ENCODE measurements around the gene PTPRU.

The PTPRU gene

GRCh38 chr1:29325675-29326074 lies 89.4 kb downstream of the PTPRU start:
- TF ChIP-seq GATA3 (IDR thresholded peaks at IDR 0.05; ENCODE audit: low read depth, low read length) (no peak), GATA2 (IDR thresholded peaks at IDR 0.05; ENCODE audit: low read depth, low read length) (no peak)

- TF ChIP-seq GATA2 (IDR thresholded peaks at IDR 0.05; ENCODE audit: low read depth, low read length) (no peak), GATA3 (IDR thresholded peaks at IDR 0.05; ENCODE audit: low read depth, low read length) (no peak)
Measured at GRCh38 chr1:29326123-29326522, 89.8 kb downstream of the PTPRU start.

DNA sequence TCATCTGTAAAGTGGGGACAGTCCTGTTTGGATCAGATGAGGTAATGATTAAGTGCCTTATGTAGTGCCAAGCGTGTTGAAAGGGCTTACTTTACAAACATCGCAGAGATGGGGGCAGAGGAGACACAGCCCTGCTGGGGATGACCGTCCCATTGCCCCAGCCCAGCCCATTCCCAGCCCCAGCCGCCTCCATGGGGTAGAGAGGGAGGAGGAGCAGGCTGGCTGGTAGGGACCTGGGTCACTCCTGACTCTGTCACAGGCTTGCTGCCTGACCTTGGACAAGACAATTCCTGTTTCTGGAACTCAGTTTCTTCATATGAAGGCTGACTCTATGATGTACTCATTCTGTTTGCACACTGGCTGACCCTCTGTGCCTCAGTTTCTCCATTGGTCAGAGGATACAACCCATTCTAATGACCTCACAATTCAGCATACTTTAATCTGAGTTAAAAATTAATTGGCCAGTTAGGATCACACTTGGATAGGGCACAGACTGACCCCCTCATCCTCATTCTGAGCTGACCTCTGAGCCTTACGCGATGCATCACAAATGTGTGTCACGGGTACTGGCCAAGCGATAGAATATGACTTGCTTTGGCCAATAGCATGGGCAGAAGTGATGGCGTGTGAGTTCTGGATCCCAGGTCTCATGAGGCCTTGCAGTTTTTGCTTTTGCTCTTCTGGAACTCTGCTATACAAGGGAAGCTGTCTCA lies 91.1 kb downstream of the PTPRU start:
- TF ChIP-seq GATA3 (IDR thresholded peaks at IDR 0.05; ENCODE audit: low read depth, low read length), result no peak
- TF ChIP-seq GATA2 (IDR thresholded peaks at IDR 0.05; ENCODE audit: low read depth, low read length), result no peak

- no peak for TF ChIP-seq GATA3 (IDR thresholded peaks at IDR 0.05; ENCODE audit: low read depth, low read length)
- no peak for TF ChIP-seq GATA2 (IDR thresholded peaks at IDR 0.05; ENCODE audit: low read depth, low read length)
Measured at GRCh38 chr1:29329022-29329775, 92.9 kb downstream of the PTPRU start.

- no peak for TF ChIP-seq GATA2 (IDR thresholded peaks at IDR 0.05; ENCODE audit: low read depth, low read length)
- TF ChIP-seq GATA3 (IDR thresholded peaks at IDR 0.05; ENCODE audit: low read depth, low read length), result no peak
Measured at GRCh38 chr1:29330089-29330488, 93.8 kb downstream of the PTPRU start.

DNA sequence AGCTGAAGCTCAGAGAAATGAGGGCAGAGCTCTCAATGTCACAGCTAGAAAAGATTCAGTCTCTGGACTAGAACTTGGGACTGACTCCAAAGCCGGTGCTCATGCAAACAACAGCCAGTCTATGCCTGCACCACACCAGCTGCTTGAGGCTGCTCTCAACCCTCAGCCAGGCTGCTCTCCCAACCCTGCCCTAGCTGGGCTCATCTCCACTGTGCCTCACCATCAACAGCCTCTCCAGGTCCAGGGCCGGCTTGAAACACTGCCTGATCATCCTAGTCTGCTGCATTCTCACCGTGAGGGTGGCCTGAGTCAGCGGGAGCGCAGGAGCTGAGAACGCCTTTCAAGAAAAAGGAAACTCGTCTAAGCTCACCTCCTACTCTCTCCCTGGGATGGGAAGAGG lies 94.5 kb downstream of the PTPRU start:
- TF ChIP-seq GATA3 (IDR thresholded peaks at IDR 0.05; ENCODE audit: low read depth, low read length) (no peak), GATA2 (IDR thresholded peaks at IDR 0.05; ENCODE audit: low read depth, low read length) (no peak)

- TF ChIP-seq GATA2 (IDR thresholded peaks at IDR 0.05; ENCODE audit: low read depth, low read length) (no peak), GATA3 (IDR thresholded peaks at IDR 0.05; ENCODE audit: low read depth, low read length) (no peak)
Measured at GRCh38 chr1:29331309-29331708, 95.0 kb downstream of the PTPRU start.

DNA sequence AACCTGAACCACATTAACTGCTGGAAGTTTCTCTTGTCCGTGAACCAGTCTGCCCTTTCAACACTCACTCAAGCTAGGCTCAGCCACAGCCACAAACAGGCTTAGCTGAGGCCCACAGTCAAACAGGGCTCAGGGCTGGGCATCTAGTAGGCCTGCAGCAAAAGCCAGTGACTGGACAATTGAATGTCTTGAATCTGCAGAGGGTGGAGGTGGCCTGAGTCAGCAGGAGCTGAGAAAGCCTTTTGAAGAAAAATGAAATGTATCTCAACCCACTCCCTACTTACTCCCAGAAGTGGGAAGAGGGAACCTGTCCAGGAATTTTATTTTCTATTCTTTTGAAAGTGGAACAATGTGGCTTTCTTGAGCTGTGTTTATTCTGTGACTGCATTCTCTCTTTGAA lies 95.4 kb downstream of the PTPRU start:
- TF ChIP-seq GATA3 (IDR thresholded peaks at IDR 0.05; ENCODE audit: low read depth, low read length) (no peak), GATA2 (IDR thresholded peaks at IDR 0.05; ENCODE audit: low read depth, low read length) (no peak)

GRCh38 chr1:29332204-29332603 lies 95.9 kb downstream of the PTPRU start:
- TF ChIP-seq GATA3 (IDR thresholded peaks at IDR 0.05; ENCODE audit: low read depth, low read length), result no peak
- TF ChIP-seq GATA2 (IDR thresholded peaks at IDR 0.05; ENCODE audit: low read depth, low read length), result no peak

DNA sequence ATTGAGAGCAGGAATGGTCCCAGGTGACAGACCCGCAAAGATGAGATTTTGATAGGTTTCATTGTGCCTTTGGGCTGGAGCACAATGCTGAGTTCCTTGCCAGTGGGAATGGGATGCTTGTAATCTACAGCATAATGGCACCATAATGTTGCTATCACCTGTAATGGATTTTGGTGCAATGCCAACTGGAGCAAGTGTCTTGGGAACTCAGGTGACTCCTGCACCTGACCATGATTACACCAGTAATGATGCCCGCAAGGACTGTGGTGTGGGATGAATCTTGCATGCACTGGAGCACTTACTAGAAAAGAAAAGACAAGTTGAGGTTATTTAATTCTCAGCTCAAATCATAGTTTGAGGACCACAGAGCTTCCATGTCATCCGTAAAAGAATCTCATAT lies 96.7 kb downstream of the PTPRU start:
- TF ChIP-seq GATA3 (IDR thresholded peaks at IDR 0.05; ENCODE audit: low read depth, low read length), result no peak
- no peak for TF ChIP-seq GATA2 (IDR thresholded peaks at IDR 0.05; ENCODE audit: low read depth, low read length)

GRCh38 chr1:29335573-29335972 lies 99.3 kb downstream of the PTPRU start:
- TF ChIP-seq GATA2 (IDR thresholded peaks at IDR 0.05; ENCODE audit: low read depth, low read length) (no peak), GATA3 (IDR thresholded peaks at IDR 0.05; ENCODE audit: low read depth, low read length) (no peak)

DNA sequence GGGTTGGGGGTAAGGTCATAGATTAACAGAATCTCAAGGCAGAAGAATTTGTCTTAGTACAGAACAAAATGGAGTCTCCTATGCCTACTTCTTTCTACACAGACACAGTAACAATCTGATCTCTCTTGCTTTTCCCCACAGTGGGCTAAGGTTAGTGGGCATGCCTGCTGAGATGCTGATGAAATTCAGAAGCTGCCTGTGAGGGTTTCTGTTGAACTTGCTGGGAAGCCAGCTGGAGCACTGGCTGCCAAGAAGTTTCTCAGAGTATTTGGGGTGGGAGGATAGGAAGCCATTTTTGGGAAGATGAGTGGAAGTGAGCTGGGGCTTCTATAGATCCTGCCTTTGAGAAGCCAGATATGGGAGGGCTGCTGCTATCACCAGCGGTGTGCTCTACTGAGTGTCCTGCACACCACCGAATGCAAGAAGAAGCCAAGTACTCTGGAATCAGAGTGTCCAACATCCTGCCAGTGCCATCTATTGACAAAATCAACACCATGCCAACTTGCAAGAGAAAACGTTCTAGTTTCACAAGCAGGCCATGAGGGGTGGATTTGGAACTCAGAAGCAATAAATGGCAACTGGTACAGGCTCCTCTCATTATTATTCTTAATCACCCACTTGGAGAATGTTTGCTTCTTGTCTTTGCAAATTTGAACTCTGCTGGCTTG lies 102.7 kb downstream of the PTPRU start:
- TF ChIP-seq GATA3 (IDR thresholded peaks at IDR 0.05; ENCODE audit: low read depth, low read length), result no peak
- no peak for TF ChIP-seq GATA2 (IDR thresholded peaks at IDR 0.05; ENCODE audit: low read depth, low read length)

DNA sequence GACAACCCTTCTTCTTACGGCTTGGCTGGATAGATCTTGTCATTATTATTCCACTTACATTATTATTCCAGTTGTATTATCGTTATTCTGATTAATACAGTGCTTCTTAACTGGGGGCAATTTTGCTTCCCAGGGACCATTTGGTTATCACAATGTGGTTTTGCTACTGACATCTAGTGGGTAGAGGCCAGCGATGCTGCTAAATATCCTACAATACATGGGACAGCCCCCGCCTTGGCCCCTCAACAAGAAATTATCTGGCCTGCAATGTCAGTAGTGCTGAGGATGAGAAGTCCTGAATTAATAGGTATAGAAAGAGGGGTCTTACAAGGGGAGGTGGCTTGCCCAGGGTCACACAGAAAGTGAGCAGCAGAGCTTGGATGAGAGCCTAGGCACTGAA lies 105.6 kb downstream of the PTPRU start:
- no peak for TF ChIP-seq GATA3 (IDR thresholded peaks at IDR 0.05; ENCODE audit: low read depth, low read length)
- no peak for TF ChIP-seq GATA2 (IDR thresholded peaks at IDR 0.05; ENCODE audit: low read depth, low read length)

DNA sequence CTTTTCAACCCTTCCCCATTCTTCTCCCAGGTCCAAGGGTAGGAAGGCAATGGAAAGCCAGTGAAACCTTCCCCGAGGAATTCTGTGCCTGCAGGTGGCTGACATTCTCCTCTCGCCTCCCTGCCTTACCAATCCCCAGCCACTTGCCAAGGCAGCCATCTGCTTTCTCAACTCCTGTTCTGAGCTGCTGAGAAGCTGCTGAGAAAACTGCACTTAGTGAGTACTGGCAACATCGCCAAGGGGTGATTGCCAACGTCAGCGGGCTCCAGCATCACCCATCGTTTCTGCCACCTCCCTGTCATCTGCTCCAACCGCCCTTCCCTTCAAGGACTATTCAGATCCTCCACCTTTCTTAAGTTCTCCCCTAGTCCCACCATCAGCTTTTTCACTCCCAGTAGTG lies 106.0 kb downstream of the PTPRU start:
- TF ChIP-seq GATA2 (IDR thresholded peaks at IDR 0.05; ENCODE audit: low read depth, low read length), result no peak
- no peak for TF ChIP-seq GATA3 (IDR thresholded peaks at IDR 0.05; ENCODE audit: low read depth, low read length)

DNA sequence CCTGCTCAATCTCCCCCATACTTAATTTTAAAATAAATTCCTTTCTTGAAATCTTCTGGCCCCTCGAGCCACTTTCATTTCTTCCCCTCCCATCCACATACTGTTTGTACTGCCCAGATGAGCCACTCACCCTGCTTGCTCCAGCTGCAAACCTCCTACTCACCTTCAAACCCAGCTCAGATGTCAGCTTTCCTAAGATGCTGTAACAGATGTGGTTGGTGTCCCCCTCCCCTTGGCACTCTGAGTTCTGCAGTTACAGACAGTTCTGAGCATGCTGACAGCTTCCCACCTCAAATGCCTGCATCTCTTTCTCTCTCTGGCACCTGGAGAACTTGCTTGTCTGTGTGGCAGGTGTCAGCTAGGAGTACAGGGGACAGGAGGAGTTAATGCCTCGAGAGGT lies 106.7 kb downstream of the PTPRU start:
- no peak for TF ChIP-seq GATA2 (IDR thresholded peaks at IDR 0.05; ENCODE audit: low read depth, low read length)
